ENCODE data around the gene TRIM24.

GRCh38 chr7:138564365-138564764, 104.3 kb downstream of the TRIM24 start:
- TF ChIP-seq CTCF (IDR thresholded peaks at IDR 0.05) (no peak), EZH2 (IDR thresholded peaks at IDR 0.05) (no peak)

Data from neural progenitor cell (in vitro differentiated cells).